B cell (primary cell): ENCODE data around the gene RBM27. TPM values are rescaled to one million over a fixed set of nuclear protein-coding genes. Genes with fewer than 3 reads are reported as not detected.
A peak's percentile ranks its signal among the peaks of the same experiment; 100 is the strongest.
"Not testable (repeated sequence)": the region's sequence is repeated elsewhere in the genome, so short reads cannot be mapped to it uniquely, and the experiment has no call there.

ENCODE experiments used
- ATAC-seq: fragments of 200-7000 bp; cut with Tn5 transposase; one replicate; pipeline ENCODE4 v1.10.0; 2021; ENCODE audit warnings: low read depth, mild to moderate bottlenecking, moderate number of reproducible peaks, moderate library complexity
- CTCF ChIA-PET: fragments of 350-600 bp; sonication (Branson Sonifier 250); formaldehyde crosslinking; loops from one replicate; lab custom pipeline; 2021; ENCODE audit warnings: antibody characterized with exemption, inconsistent platforms; lab: Charles Lee
- POLR2A ChIA-PET: fragments of 350-600 bp; sonication (Branson Sonifier 250); formaldehyde crosslinking; loops from one replicate; lab custom pipeline; 2021; ENCODE audit warnings: antibody characterized with exemption; lab: Charles Lee
- DNase-seq: peaks from one replicate; pipeline ENCODE4 v3.0.0; 2013
- H2AFZ ChIP-seq: 2 replicates; pipeline ENCODE4 v1.6.1; 2012; ENCODE audit warnings: mild to moderate bottlenecking, low read depth, low read length; ENCODE audit not compliant: insufficient read depth, poor library complexity, severe bottlenecking
- H3K27ac ChIP-seq, 2 donors: 1 replicate in 1 of 2; 2 replicates in 1 of 2; pipeline ENCODE4 v1.5.1; 2012 to 2013; ENCODE audit warnings: low read length in 2 of 2, mild to moderate bottlenecking in 2 of 2, moderate library complexity in 1 of 2
- H3K27me3 ChIP-seq, 4 experiments: fragments of 200-600 bp in 1 of 4; sonication (generic) in 1 of 4; replicated peaks in 1 of 4; 1 replicate in 2 of 4; 2 replicates in 2 of 4; pipeline versions ENCODE4 v1.6.1 to v1.7.0; 2013 to 2016; ENCODE audit warnings: low read length in 3 of 4, mild to moderate bottlenecking in 2 of 4, mixed read lengths in 1 of 4, moderate library complexity in 1 of 4; ENCODE audit not compliant: insufficient read depth in 4 of 4, control insufficient read depth in 3 of 4; ENCODE audit errors: control extremely low read depth in 1 of 4
- H3K36me3 ChIP-seq, 2 experiments: replicated peaks in 1 of 2; 1 replicate in 1 of 2; 2 replicates in 1 of 2; pipeline versions ENCODE4 v1.6.1 to v1.7.1; 2013; ENCODE audit warnings: low read length in 1 of 2; ENCODE audit not compliant: insufficient read depth in 2 of 2, control insufficient read depth in 1 of 2; ENCODE audit errors: control extremely low read depth in 1 of 2, extremely low read depth in 1 of 2
- H3K4me1 ChIP-seq, 2 donors: fragments of 200-600 bp in 1 of 2; sonication (generic) in 1 of 2; 1 replicate in 1 of 2; 2 replicates in 1 of 2; pipeline versions ENCODE4 v1.5.1 to v1.6.1; 2013 to 2017; ENCODE audit warnings: low read length in 2 of 2; ENCODE audit not compliant: control insufficient read depth in 2 of 2, insufficient read depth in 2 of 2
- H3K4me2 ChIP-seq: replicated peaks from 2 replicates; pipeline ENCODE3; 2012; ENCODE audit warnings: mild to moderate bottlenecking, low read depth, low read length; ENCODE audit not compliant: poor library complexity, severe bottlenecking
- H3K4me3 ChIP-seq, 5 experiments: fragments of 200-600 bp in 1 of 5; sonication (generic) in 1 of 5; 1 replicate in 3 of 5; 2 replicates in 2 of 5; pipeline versions ENCODE4 v1.5.1 to v1.7.0; 2011 to 2016; ENCODE audit warnings: low read length in 4 of 5, mild to moderate bottlenecking in 4 of 5, low read depth in 2 of 5, control low read depth in 1 of 5, moderate library complexity in 1 of 5; ENCODE audit not compliant: insufficient read depth in 1 of 5; ENCODE audit errors: control extremely low read depth in 1 of 5, extremely low read depth in 1 of 5
- H3K79me2 ChIP-seq: fragments of 200-600 bp; sonication (generic); one replicate; pipeline ENCODE4 v1.6.0; 2016; ENCODE audit warnings: low read length; ENCODE audit not compliant: control insufficient read depth, insufficient read depth
- H3K9ac ChIP-seq: fragments of 200-600 bp; sonication (generic); 2 replicates; pipeline ENCODE4 v1.6.1; 2017; ENCODE audit warnings: mild to moderate bottlenecking, low read length, moderate library complexity
- H3K9me3 ChIP-seq, 3 donors: one replicate each; pipeline versions ENCODE4 v1.6.1 to v1.7.1; 2013; ENCODE audit warnings: low read length in 2 of 3; ENCODE audit not compliant: control insufficient read depth in 2 of 3, insufficient read depth in 1 of 3; ENCODE audit errors: control extremely low read depth in 1 of 3
- H4K20me1 ChIP-seq: 2 replicates; pipeline ENCODE4 v1.6.0; 2012; ENCODE audit warnings: mild to moderate bottlenecking, low read length; ENCODE audit not compliant: insufficient read depth, control insufficient read depth, poor library complexity, severe bottlenecking
- H3K27ac Mint-ChIP-seq: one replicate; pipeline ENCODE4 v1.8.0; 2021; ENCODE audit warnings: mixed read lengths
- H3K27me3 Mint-ChIP-seq: one replicate; pipeline ENCODE4 v1.8.0; 2021; ENCODE audit warnings: mixed read lengths
- H3K4me1 Mint-ChIP-seq: one replicate; pipeline ENCODE4 v1.8.0; 2021; ENCODE audit warnings: mixed read lengths
- H3K4me3 Mint-ChIP-seq: one replicate; pipeline ENCODE4 v1.8.0; 2021; ENCODE audit warnings: mixed read lengths
- H3K9me3 Mint-ChIP-seq: one replicate; pipeline ENCODE4 v1.8.0; 2022; ENCODE audit warnings: mixed read lengths; ENCODE audit not compliant: insufficient read depth
- CTCF ChIP-seq: fragments of 200-600 bp; IDR thresholded peaks from one replicate; pipeline ENCODE4 v1.8.0; 2022; ENCODE audit warnings: antibody characterized with exemption, mild to moderate bottlenecking
- EZH2 ChIP-seq: IDR thresholded peaks from 2 replicates; pipeline ENCODE4 v1.6.1; 2012; ENCODE audit warnings: borderline replicate concordance, low read depth, mild to moderate bottlenecking, moderate library complexity, low read length; ENCODE audit not compliant: insufficient read depth, poor library complexity, severe bottlenecking
- WGBS: methylation state at CpG from one replicate; pipeline ENCODE4 v1.1.5; 2013; ENCODE audit warnings: missing lambda C conversion rate; ENCODE audit not compliant: insufficient coverage; 5-methylcytosine and 5-hydroxymethylcytosine counted together
- intact Hi-C: fragments of 100-400 bp; cut with micrococcal nuclease; formaldehyde crosslinking; loops from one replicate; pipeline ENCODE4 v1.10.0; 2022
- polyA plus RNA-seq: library from polyadenylated mRNA; depleted of rRNA; stranded (reverse); fragments of >200 nt; gene quantifications from 2 replicates; pipeline ENCODE4 v1.2.3, GENCODE V29; 2012
- total RNA-seq, 2 donors: library from RNA; stranded (reverse); fragments of 120-200 nt in 1 of 2; gene quantifications; 1 replicate in 1 of 2; 2 replicates in 1 of 2; pipeline versions ENCODE4 v1.2.3 to v1.2.4, GENCODE V29; 2013 to 2022

Gene RBM27
- total and polyA plus RNA-seq, 2 donors (not counting 1 experiment from before 2014, with no cell fraction given): 7.4 to 28.7 TPM

GRCh38 chr5:146179696-146180095 is 23.7 kb upstream of the RBM27 start:
- TF ChIP-seq CTCF (no peak), EZH2 (no peak)
- H3K4me3 ChIP-seq: no peak overlapping the region
- peaks cover 20% of the 10 kb centered on the region for H3K4me1 Mint-ChIP-seq
- intact Hi-C loops: no loop called here
- POLR2A ChIA-PET: no interaction called here
- no peaks in the 10 kb centered on the region for H3K27me3 Mint-ChIP-seq
- peak overlapping the region; percentile 26 for H3K4me3 Mint-ChIP-seq
- no peak overlapping the region for H3K4me2 ChIP-seq
- H3K79me2 ChIP-seq: peaks cover 52% of the 10 kb centered on the region
- no peaks in the 10 kb centered on the region for H3K27me3 ChIP-seq
- ATAC-seq (no peak), DNase-seq (no peak)
- no peaks in the 10 kb centered on the region for H3K9me3 ChIP-seq
- no CpG with 5 or more reads among the region's 1 CpG for WGBS
- CTCF ChIA-PET: no interaction called here
- H3K9me3 Mint-ChIP-seq: no peaks in the 10 kb centered on the region
- no peak overlapping the region for H2AFZ ChIP-seq
- H3K27ac Mint-ChIP-seq: no peak overlapping the region
- H4K20me1 ChIP-seq: no peaks in the 10 kb centered on the region
- peaks cover 5 to 17% of the 10 kb centered on the region in 2 donors for H3K4me1 ChIP-seq
- no peak overlapping the region for H3K9ac ChIP-seq
- no peak overlapping the region for H3K27ac ChIP-seq
- H3K36me3 ChIP-seq: peaks cover 3 to 16% of the 10 kb centered on the region in 2 experiments

GRCh38 chr5:146183403-146183802 is 20.0 kb upstream of the RBM27 start:
- H3K9me3 ChIP-seq, H3K27me3 Mint-ChIP-seq, ATAC-seq, H3K9me3 Mint-ChIP-seq, H4K20me1 ChIP-seq, DNase-seq, H3K27ac Mint-ChIP-seq, intact Hi-C loops, H3K36me3 ChIP-seq, H3K27me3 ChIP-seq: not testable (repeated sequence)
- Mint-ChIP-seq H3K4me3 (peak overlapping the region; percentile 32), H3K4me1 (peaks cover 20% of the 10 kb centered on the region)
- H3K4me2 ChIP-seq: peak overlapping the region; percentile 83
- peak overlapping the region in 1 of 2 donors; percentile 69 for H3K27ac ChIP-seq
- peaks cover 5 to 17% of the 10 kb centered on the region in 2 donors for H3K4me1 ChIP-seq
- H3K4me3 ChIP-seq: peak overlapping the region in 4 of 5 experiments; percentile 66 to 85 (median 78)
- peak overlapping the region; percentile 98 for H2AFZ ChIP-seq
- H3K9ac ChIP-seq: peak overlapping the region; percentile 87
- CTCF ChIA-PET: interaction anchor here (0.6 to 1.4 kb wide), 2 partner anchors 20 to 24 kb away, joined by 5 to 6 read pairs; partner anchors contain the start of gene RBM27
- 96% methylated on average over 14 of the region's 21 CpGs for WGBS
- H3K79me2 ChIP-seq: peaks cover 40% of the 10 kb centered on the region
- POLR2A ChIA-PET: interaction anchor here (0.8 to 1.7 kb wide), 2 partner anchors 20 to 263 kb away, joined by 5 to 9 read pairs; partner anchors contain the start of gene RBM27
